ENCODE measurements around the gene HEXD.

DNA sequence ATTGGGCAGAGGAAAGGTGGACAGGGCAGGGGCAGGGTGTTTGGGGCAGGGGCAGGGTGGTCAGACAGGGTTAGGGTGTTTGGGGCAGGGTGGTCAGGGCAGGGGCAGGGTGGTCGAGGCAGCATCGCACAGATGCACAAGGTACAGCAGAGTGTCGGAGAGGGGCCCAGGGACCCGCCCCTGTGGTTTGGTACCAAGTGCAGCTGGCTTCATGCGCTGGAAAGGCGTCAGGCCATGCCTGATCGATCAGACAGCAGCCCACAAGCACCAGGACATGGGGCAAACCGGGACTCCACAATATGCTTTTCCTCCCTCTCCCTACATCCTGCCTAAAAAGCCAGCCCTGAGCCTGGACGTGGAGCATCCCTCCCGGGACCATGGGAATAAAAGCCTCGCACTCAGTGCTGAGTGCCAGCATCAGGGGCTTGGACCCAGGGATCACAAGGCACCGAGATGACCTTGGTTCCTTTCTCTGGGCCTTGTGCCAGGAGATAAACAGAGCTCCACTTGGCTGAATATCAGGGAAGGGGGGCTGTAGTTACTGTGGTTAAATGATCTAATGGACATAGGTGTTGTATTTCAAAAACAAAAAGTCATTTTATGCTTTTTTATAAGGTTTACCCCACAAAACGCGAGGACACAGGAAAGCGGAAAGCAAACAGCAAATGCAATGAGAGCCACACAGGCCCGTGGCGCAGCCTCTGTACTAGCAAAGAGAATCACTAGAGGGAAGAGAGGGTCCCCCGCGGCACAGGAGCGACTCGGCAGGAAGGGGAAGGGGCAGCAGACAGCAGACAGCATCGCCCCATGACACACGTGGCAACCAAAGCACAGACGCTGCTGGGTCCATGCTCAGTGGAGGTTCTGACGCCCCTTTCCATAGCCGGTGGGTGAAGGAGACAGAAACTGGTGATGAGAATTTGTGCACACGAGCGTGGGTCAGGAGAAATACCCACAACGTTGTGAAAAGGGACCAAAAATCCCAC, 5.3 kb upstream of the HEXD start:
- TF ChIP-seq POLR2AphosphoS5 (IDR thresholded peaks at IDR 0.05; ENCODE audit: low read depth, low read length) (no peak), POLR2A (IDR thresholded peaks at IDR 0.05; ENCODE audit: low read depth, low read length) (no peak)

All from GM12892 (cell line).